C1 segment of cervical spinal cord (tissue), 14 donors: ENCODE measurements around the gene CFAP46.
A peak's percentile ranks its signal among the peaks of the same experiment; 100 is the strongest.
"Not testable (repeated sequence)": the region's sequence is repeated elsewhere in the genome, so short reads cannot be mapped to it uniquely, and the experiment has no call there.

ENCODE experiments used
- DNase-seq, 14 donors: peaks; one replicate each; lab custom pipeline; 2025; lab: John Stamatoyannopoulos, UW

Gene CFAP46

GRCh38 chr10:132963430-132963960 is 21.1 kb upstream of the CFAP46 start:
- DNase-seq: no peak

GRCh38 chr10:132962623-132963429 is 20.5 kb upstream of the CFAP46 start:
- DNase-seq: no peak

- peak in 2 of 14 donors; percentile 7 to 14 for DNase-seq
Measured at GRCh38 chr10:132961787-132962622, 19.6 kb upstream of the CFAP46 start.

GRCh38 chr10:132961420-132961786 is 19.0 kb upstream of the CFAP46 start:
- DNase-seq: no peak

- no peak for DNase-seq
Measured at GRCh38 chr10:132960631-132961419, 18.5 kb upstream of the CFAP46 start.

- DNase-seq: no peak
Measured at GRCh38 chr10:132960071-132960472, 17.7 kb upstream of the CFAP46 start.

GRCh38 chr10:132959559-132959961 is 17.2 kb upstream of the CFAP46 start:
- DNase-seq: no peak

GRCh38 chr10:132958883-132959558 is 16.7 kb upstream of the CFAP46 start:
- peak in 1 of 14 donors; percentile 11 for DNase-seq

- DNase-seq: no peak
Measured at GRCh38 chr10:132957981-132958882, 15.9 kb upstream of the CFAP46 start.

- DNase-seq: no peak
Measured at GRCh38 chr10:132957131-132957530, 14.8 kb upstream of the CFAP46 start.

GRCh38 chr10:132956259-132956658 is 13.9 kb upstream of the CFAP46 start:
- DNase-seq: not testable (repeated sequence)

- DNase-seq: no peak
Measured at GRCh38 chr10:132955479-132955878, 13.1 kb upstream of the CFAP46 start.

- DNase-seq: no peak
Measured at GRCh38 chr10:132953428-132953827, 11.1 kb upstream of the CFAP46 start.

GRCh38 chr10:132951926-132952325 is 9.6 kb upstream of the CFAP46 start:
- DNase-seq: no peak

GRCh38 chr10:132948351-132948750 is 6.0 kb upstream of the CFAP46 start:
- no peak for DNase-seq

GRCh38 chr10:132947843-132948242 is 5.5 kb upstream of the CFAP46 start:
- no peak for DNase-seq

GRCh38 chr10:132946806-132947546 is 4.6 kb upstream of the CFAP46 start:
- DNase-seq: no peak

- no peak for DNase-seq
Measured at GRCh38 chr10:132946311-132946710, 3.9 kb upstream of the CFAP46 start.

GRCh38 chr10:132945894-132946255 is 3.5 kb upstream of the CFAP46 start:
- no peak for DNase-seq
